ENCODE measurements around the gene GAMT.
"Not testable (repeated sequence)": the region's sequence is repeated elsewhere in the genome, so short reads cannot be mapped to it uniquely, and the experiment has no call there.

The GAMT gene

GRCh38 chr19:1445932-1446712 lies 44.8 kb upstream of the GAMT start:
- no peak for TF ChIP-seq CTCF (IDR thresholded peaks at IDR 0.05; ENCODE audit: low read depth, low read length, missing control alignments)
- DNase-seq (ENCODE audit: low read depth), result no peak
- H3K4me3 ChIP-seq (ENCODE audit: low read depth, low read length), result peak overlapping the region; percentile 29
- in situ Hi-C loops (cut with HindIII; ENCODE audit: low sequenced_read_pairs), result no loop called here

- in situ Hi-C loops (cut with HindIII; ENCODE audit: low sequenced_read_pairs), result no loop called here
- TF ChIP-seq CTCF (IDR thresholded peaks at IDR 0.05; ENCODE audit: low read depth, low read length, missing control alignments), result peak; percentile 74
- DNase-seq (ENCODE audit: low read depth), result no peak
- H3K4me3 ChIP-seq (ENCODE audit: low read depth, low read length), result peak overlapping the region; percentile 29
Measured at GRCh38 chr19:1445185-1445931, 44.0 kb upstream of the GAMT start.

- no peak for TF ChIP-seq CTCF (IDR thresholded peaks at IDR 0.05; ENCODE audit: low read depth, low read length, missing control alignments)
- no peak overlapping the region for H3K4me3 ChIP-seq (ENCODE audit: low read depth, low read length)
- DNase-seq (ENCODE audit: low read depth), result no peak
- in situ Hi-C loops (cut with HindIII; ENCODE audit: low sequenced_read_pairs), result no loop called here
Measured at GRCh38 chr19:1441677-1442438, 40.5 kb upstream of the GAMT start.

GRCh38 chr19:1441022-1441426 lies 39.7 kb upstream of the GAMT start:
- no peak for TF ChIP-seq CTCF (IDR thresholded peaks at IDR 0.05; ENCODE audit: low read depth, low read length, missing control alignments)
- no peak overlapping the region for H3K4me3 ChIP-seq (ENCODE audit: low read depth, low read length)
- in situ Hi-C loops (cut with HindIII; ENCODE audit: low sequenced_read_pairs), result no loop called here
- no peak for DNase-seq (ENCODE audit: low read depth)

GRCh38 chr19:1440418-1440801 lies 39.1 kb upstream of the GAMT start:
- no peak for DNase-seq (ENCODE audit: low read depth)
- TF ChIP-seq CTCF (IDR thresholded peaks at IDR 0.05; ENCODE audit: low read depth, low read length, missing control alignments), result no peak
- H3K4me3 ChIP-seq (ENCODE audit: low read depth, low read length), result no peak overlapping the region
- in situ Hi-C loops (cut with HindIII; ENCODE audit: low sequenced_read_pairs), result no loop called here

GRCh38 chr19:1439525-1440417 lies 38.4 kb upstream of the GAMT start:
- in situ Hi-C loops (cut with HindIII; ENCODE audit: low sequenced_read_pairs); DNase-seq (ENCODE audit: low read depth): not testable (repeated sequence)
- H3K4me3 ChIP-seq (ENCODE audit: low read depth, low read length), result peak overlapping the region; percentile 85

All from astrocyte of the cerebellum (primary cell).